Testis (tissue), 2 donors: ENCODE data around the gene TRAPPC3.

Source experiments
- CTCF ChIP-seq, 3 experiments: fragments of 450-650 bp in 2 of 3; fragments of 200-600 bp in 1 of 3; sonication (generic) in 1 of 3; IDR thresholded peaks; one replicate each; pipeline ENCODE4 v1.5.1; 2016 to 2019; ENCODE audit warnings: antibody characterized with exemption in 3 of 3, mild to moderate bottlenecking in 2 of 3, moderate library complexity in 1 of 3
- POLR2A ChIP-seq: fragments of 450-650 bp; IDR thresholded peaks from one replicate; pipeline ENCODE4 v1.6.1; 2017; ENCODE audit warnings: antibody characterized with exemption, mild to moderate bottlenecking, moderate library complexity

GRCh38 chr1:36154765-36155407 lies 5.6 kb upstream of the TRAPPC3 start:
- TF ChIP-seq CTCF (IDR thresholded peaks at IDR 0.05), result no peak
- TF ChIP-seq POLR2A, result no peak
